HCT116 (cell line): Measurements from ENCODE around the gene PTPA. TPM values are rescaled to one million over a fixed set of nuclear protein-coding genes. Genes with fewer than 3 reads are reported as not detected.

Experiments
- ATAC-seq: fragments of 200-7000 bp; cut with Tn5 transposase; 2 replicates; pipeline ENCODE4 v1.9.1; 2020; ENCODE audit warnings: mild to moderate bottlenecking, moderate library complexity
- BruUV-seq: library from RNA; stranded (reverse); fragments of 400-500 nt; replicated peaks from 2 replicates; lab custom pipeline; 2021; lab: Mats Ljungman, UMichigan
- CTCF ChIA-PET: fragments of 300-600 bp; sonication (Branson Sonifier 250); formaldehyde crosslinking; loops from one replicate; lab custom pipeline; 2021; ENCODE audit warnings: antibody characterized with exemption; lab: Charles Lee
- POLR2A ChIA-PET: fragments of 300-600, 350-600 bp; sonication (Branson Sonifier 250); formaldehyde crosslinking; loops from one replicate; lab custom pipeline; 2021; ENCODE audit warnings: antibody characterized with exemption; lab: Charles Lee
- RAD21 ChIA-PET, 2 experiments: fragments of 300-600 bp; sonication (Branson Sonifier 250); formaldehyde crosslinking; loops; one replicate each; lab custom pipeline; 2023; ENCODE audit warnings: low total read pairs in 2 of 2; ENCODE audit not compliant: uncharacterized antibody in 2 of 2, unreplicated experiment in 2 of 2, low non-redundant PET in 1 of 2; lab: Charles Lee
- DNase-seq: peaks from one replicate; pipeline ENCODE4 v3.0.0-alpha.2; 2010; ENCODE audit warnings: low read depth, low spot score
- H2AFZ ChIP-seq: fragments of 200-600 bp; shearing (Covaris generic), sonication (generic); 2 replicates; pipeline ENCODE4 v1.6.1; 2017; ENCODE audit warnings: low read depth, mixed run types, mixed read lengths, antibody characterized with exemption, low read length; ENCODE audit not compliant: poor library complexity, severe bottlenecking
- H3K27ac ChIP-seq: 2 replicates; pipeline ENCODE4 v1.5.1; 2012; ENCODE audit warnings: low read depth, low read length
- H3K27me3 ChIP-seq: fragments of 200-600 bp; sonication (generic); 2 replicates; pipeline ENCODE4 v1.6.1; 2016; ENCODE audit warnings: mixed run types, low read length, mixed read lengths; ENCODE audit not compliant: insufficient read depth
- H3K36me3 ChIP-seq, 2 experiments: fragments of 200-500 bp in 1 of 2; fragments of 200-600 bp in 1 of 2; sonication (Bioruptor generic) in 1 of 2; sonication (generic) in 1 of 2; 2 replicates each; pipeline versions ENCODE4 v1.5.1 to v1.6.1; 2014 to 2016; ENCODE audit warnings: low read length in 2 of 2, inconsistent platforms in 1 of 2, mixed read lengths in 1 of 2, mixed run types in 1 of 2; ENCODE audit not compliant: insufficient read depth in 2 of 2, control insufficient read depth in 1 of 2
- H3K4me1 ChIP-seq, 2 experiments: fragments of 200-600 bp in 1 of 2; sonication (generic) in 1 of 2; 2 replicates each; pipeline versions ENCODE4 v1.5.1 to v1.6.1; 2012 to 2017; ENCODE audit warnings: low read length in 2 of 2, inconsistent platforms in 1 of 2, mild to moderate bottlenecking in 1 of 2, mixed read lengths in 1 of 2, mixed run types in 1 of 2, moderate library complexity in 1 of 2; ENCODE audit not compliant: insufficient read depth in 2 of 2, control insufficient read depth in 1 of 2
- H3K4me2 ChIP-seq: fragments of 200-600 bp; sonication (generic); 2 replicates; pipeline ENCODE4 v1.6.1; 2017; ENCODE audit warnings: mixed run types, low read length, mixed read lengths
- H3K4me3 ChIP-seq, 2 experiments: fragments of 200-600 bp in 1 of 2; sonication (generic) in 1 of 2; replicated peaks in 1 of 2; 2 replicates each; pipeline ENCODE4 v1.5.1; 2011 to 2016; ENCODE audit warnings: low read length in 2 of 2, control low read depth in 1 of 2, low read depth in 1 of 2, mild to moderate bottlenecking in 1 of 2, mixed read lengths in 1 of 2, mixed run types in 1 of 2
- H3K79me2 ChIP-seq: fragments of 200-600 bp; sonication (generic); 2 replicates; pipeline ENCODE4 v1.6.1; 2017; ENCODE audit warnings: mild to moderate bottlenecking, mixed run types, low read length, moderate library complexity, mixed read lengths; ENCODE audit not compliant: insufficient read depth
- H3K9ac ChIP-seq: fragments of 200-600 bp; sonication (generic); 2 replicates; pipeline ENCODE4 v1.6.1; 2016; ENCODE audit warnings: low read length, mixed read lengths
- H3K9me2 ChIP-seq: fragments of 200-600 bp; sonication (generic), shearing (Covaris generic); 2 replicates; pipeline ENCODE4 v1.6.1; 2017; ENCODE audit warnings: mixed run types, mild to moderate bottlenecking, moderate library complexity; ENCODE audit not compliant: insufficient read depth
- H3K9me3 ChIP-seq, 2 experiments: fragments of 200-500 bp in 1 of 2; fragments of 200-600 bp in 1 of 2; sonication (Bioruptor generic) in 1 of 2; sonication (generic) in 1 of 2; 2 replicates each; pipeline ENCODE4 v1.6.1; 2014 to 2017; ENCODE audit warnings: low read length in 2 of 2, mixed read lengths in 2 of 2, inconsistent platforms in 1 of 2, low read depth in 1 of 2, mild to moderate bottlenecking in 1 of 2, mixed run types in 1 of 2, moderate library complexity in 1 of 2; ENCODE audit not compliant: control insufficient read depth in 1 of 2, insufficient read depth in 1 of 2
- H4K20me1 ChIP-seq: fragments of 200-600 bp; sonication (generic), shearing (Covaris generic); 2 replicates; pipeline ENCODE4 v1.6.1; 2017; ENCODE audit warnings: mixed run types, mild to moderate bottlenecking, moderate library complexity; ENCODE audit not compliant: insufficient read depth
- CBX3 ChIP-seq: IDR thresholded peaks from 2 replicates; pipeline ENCODE4 v1.6.1; 2012; ENCODE audit warnings: low read depth
- CEBPB ChIP-seq: IDR thresholded peaks from 2 replicates; pipeline ENCODE4 v1.6.1; 2012; ENCODE audit warnings: low read depth
- EGR1 ChIP-seq: IDR thresholded peaks from 2 replicates; pipeline ENCODE4 v1.6.1; 2012; ENCODE audit warnings: low read depth
- ELF1 ChIP-seq: IDR thresholded peaks from 2 replicates; pipeline ENCODE4 v1.6.1; 2012; ENCODE audit warnings: low read depth, borderline replicate concordance
- EZH2 ChIP-seq: fragments of 200-600 bp; sonication (generic); IDR thresholded peaks from 2 replicates; pipeline ENCODE4 v1.6.1; 2017; ENCODE audit warnings: antibody characterized with exemption, mixed run types
- FOSL1 ChIP-seq: IDR thresholded peaks from 2 replicates; pipeline ENCODE4 v1.6.1; 2012; ENCODE audit warnings: low read depth
- POLR2AphosphoS5 ChIP-seq: IDR thresholded peaks from 2 replicates; pipeline ENCODE4 v1.6.1; 2011; ENCODE audit warnings: mild to moderate bottlenecking, low read depth, low read length, moderate library complexity
- RAD21 ChIP-seq: IDR thresholded peaks from 2 replicates; pipeline ENCODE4 v1.6.1; 2012; ENCODE audit warnings: low read depth, mild to moderate bottlenecking
- SIN3A ChIP-seq: IDR thresholded peaks from 2 replicates; pipeline ENCODE4 v1.6.1; 2012; ENCODE audit warnings: low read depth
- SP1 ChIP-seq: IDR thresholded peaks from 2 replicates; pipeline ENCODE4 v1.6.1; 2012; ENCODE audit warnings: low read depth
- ZNF274 ChIP-seq: fragments of 200-500 bp; sonication (Bioruptor generic); IDR thresholded peaks from 2 replicates; pipeline ENCODE4 v1.6.1; 2014; ENCODE audit warnings: mild to moderate bottlenecking, low read depth, low read length, inconsistent platforms
- intact Hi-C: fragments of 100-400 bp; cut with micrococcal nuclease; formaldehyde crosslinking; loops from 2 replicates; pipeline ENCODE4 v1.10.0; 2022
- total RNA-seq: library from RNA; stranded (reverse); gene quantifications from one replicate; pipeline ENCODE4 v1.2.1, GENCODE V29; 2021; ENCODE audit not compliant: unreplicated experiment
- TF ChIP-seq, protein P1 (sequence below): IDR thresholded peaks from 2 replicates; pipeline ENCODE4 v1.6.1; 2012
- TF ChIP-seq, protein P2 (sequence below): IDR thresholded peaks from 2 replicates; pipeline ENCODE4 v1.6.1; 2012; ENCODE audit warnings: low read depth
- TF ChIP-seq, protein P3 (sequence below): IDR thresholded peaks from 2 replicates; pipeline ENCODE4 v1.6.1; 2011; ENCODE audit warnings: mild to moderate bottlenecking, low read length, moderate library complexity; ENCODE audit not compliant: insufficient replicate concordance; ENCODE audit errors: extremely low read depth
- TF ChIP-seq, protein P4 (sequence below), 3 experiments: fragments of 200-600 bp in 1 of 3; sonication (generic) in 1 of 3; IDR thresholded peaks in 2 of 3; conservative IDR thresholded peaks in 1 of 3; 2 replicates each; pipeline ENCODE4 v1.5.1; 2012 to 2017; ENCODE audit warnings: low read depth in 2 of 3, low read length in 2 of 3, antibody characterized with exemption in 1 of 3, borderline replicate concordance in 1 of 3, control low read depth in 1 of 3, mild to moderate bottlenecking in 1 of 3, mixed read lengths in 1 of 3, mixed run types in 1 of 3, moderate library complexity in 1 of 3; ENCODE audit not compliant: insufficient read depth in 1 of 3

Gene PTPA
- total RNA-seq, 1 experiment from 2014 or later, result 177 TPM

DNA sequence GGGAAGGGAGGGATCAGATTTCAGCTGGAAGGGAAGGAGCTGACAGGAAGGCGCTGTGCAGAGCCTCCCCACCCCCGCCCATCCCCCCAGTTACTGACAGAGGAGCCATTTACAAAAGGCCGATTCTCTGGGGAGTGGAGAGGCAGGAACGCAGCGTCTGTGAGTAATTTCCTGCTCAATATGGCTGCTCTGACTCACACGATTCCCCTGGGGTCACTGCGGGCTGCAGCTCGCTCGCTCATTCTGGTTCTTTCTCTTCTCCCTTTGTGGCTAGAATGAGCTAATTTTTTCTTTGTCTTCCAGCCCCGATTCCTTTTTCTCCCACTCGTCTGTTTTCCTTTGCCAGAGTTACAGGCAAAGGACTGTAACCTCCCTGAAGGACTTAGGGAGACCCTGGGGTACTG lies 28.8 kb downstream of the PTPA start (continued):
- no peak for TF ChIP-seq ZNF274
- TF ChIP-seq, protein P1, sequence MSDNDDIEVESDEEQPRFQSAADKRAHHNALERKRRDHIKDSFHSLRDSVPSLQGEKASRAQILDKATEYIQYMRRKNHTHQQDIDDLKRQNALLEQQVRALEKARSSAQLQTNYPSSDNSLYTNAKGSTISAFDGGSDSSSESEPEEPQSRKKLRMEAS, result no peak

DNA sequence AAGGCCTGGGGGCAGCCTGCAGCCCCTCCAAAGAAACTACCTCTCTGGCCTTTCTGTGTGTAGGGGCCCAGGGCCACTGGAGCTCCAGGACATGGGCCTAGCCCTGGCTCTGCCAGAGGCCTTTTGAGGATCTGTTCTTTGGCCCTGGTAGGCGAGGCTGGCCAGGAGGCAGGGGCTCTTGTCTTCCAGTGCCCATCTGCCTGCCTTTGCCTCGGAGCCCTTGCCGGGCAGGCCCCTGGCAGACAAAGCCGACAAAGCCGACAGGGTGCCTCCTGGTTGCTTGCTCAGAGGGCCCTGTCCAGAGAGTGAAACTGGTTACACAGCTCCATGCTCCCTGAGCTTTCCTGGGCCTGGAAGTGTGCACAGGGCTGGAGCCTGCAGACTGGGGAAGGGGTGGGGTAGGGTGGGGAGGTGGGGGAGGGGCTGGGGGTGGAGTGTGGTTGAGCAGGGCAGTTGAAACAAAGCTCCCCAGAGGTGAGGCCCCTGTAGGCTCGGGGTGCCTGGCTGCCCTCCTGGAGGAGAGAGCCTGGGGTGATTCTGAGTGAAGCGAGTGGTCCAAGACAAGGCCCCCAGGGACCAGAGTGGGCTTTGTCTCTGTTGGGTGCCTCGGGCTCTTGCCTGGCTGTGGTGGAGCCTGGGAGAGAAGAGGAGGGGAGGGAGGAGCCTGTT lies 29.3 kb downstream of the PTPA start:
- Histone ChIP-seq H4K20me1 (no peaks in the 10 kb centered on the region), H3K9me2 (no peaks in the 10 kb centered on the region), H3K4me1 (peaks cover 42 to 75% of the 10 kb centered on the region in 2 experiments), H3K36me3 (peaks cover 0 to 24% of the 10 kb centered on the region in 2 experiments; a peak in 2 of 4 replicates), H3K27me3 (no peaks in the 10 kb centered on the region), H3K9ac (peak overlapping the region; percentile 87), H3K9me3 (no peaks in the 10 kb centered on the region), H3K79me2 (peaks cover 41% of the 10 kb centered on the region), H3K4me3 (peak overlapping the region; percentile 60 to 69), H3K4me2 (peak overlapping the region; percentile 85), H3K27ac (peak overlapping the region; percentile 99), H2AFZ (no peak overlapping the region)
- ATAC-seq, result peak; percentile 35
- DNase-seq, result no peak
- intact Hi-C loops, result no loop called here
- BruUV-seq, result TSS peak; percentile 93
- POLR2A ChIA-PET, result interaction anchor here (0.8 to 2.8 kb wide), 16 partner anchors 9 to 597 kb away, joined by 3 to 26 read pairs (median 4); partner anchors contain the start of genes IER5L, NTMT1 and PTPA
- RAD21 ChIA-PET, result interaction anchor here (0.6 to 1.2 kb wide), 7 partner anchors 9 to 443 kb away, joined by 3 to 5 read pairs (median 4); partner anchors contain the start of gene IER5L (in 1 of the 2)
- CTCF ChIA-PET, result interaction anchor here (0.6 to 6.0 kb wide), 16 partner anchors 9 to 502 kb away, joined by 3 to 77 read pairs (median 6); partner anchors contain the start of genes C9orf50, IER5L and NTMT1
- no peak for TF ChIP-seq CEBPB
- no peak for TF ChIP-seq CBX3
- TF ChIP-seq, protein P1, result no peak
- TF ChIP-seq SP1, result no peak
- no peak for TF ChIP-seq ZNF274
- TF ChIP-seq, protein P2, sequence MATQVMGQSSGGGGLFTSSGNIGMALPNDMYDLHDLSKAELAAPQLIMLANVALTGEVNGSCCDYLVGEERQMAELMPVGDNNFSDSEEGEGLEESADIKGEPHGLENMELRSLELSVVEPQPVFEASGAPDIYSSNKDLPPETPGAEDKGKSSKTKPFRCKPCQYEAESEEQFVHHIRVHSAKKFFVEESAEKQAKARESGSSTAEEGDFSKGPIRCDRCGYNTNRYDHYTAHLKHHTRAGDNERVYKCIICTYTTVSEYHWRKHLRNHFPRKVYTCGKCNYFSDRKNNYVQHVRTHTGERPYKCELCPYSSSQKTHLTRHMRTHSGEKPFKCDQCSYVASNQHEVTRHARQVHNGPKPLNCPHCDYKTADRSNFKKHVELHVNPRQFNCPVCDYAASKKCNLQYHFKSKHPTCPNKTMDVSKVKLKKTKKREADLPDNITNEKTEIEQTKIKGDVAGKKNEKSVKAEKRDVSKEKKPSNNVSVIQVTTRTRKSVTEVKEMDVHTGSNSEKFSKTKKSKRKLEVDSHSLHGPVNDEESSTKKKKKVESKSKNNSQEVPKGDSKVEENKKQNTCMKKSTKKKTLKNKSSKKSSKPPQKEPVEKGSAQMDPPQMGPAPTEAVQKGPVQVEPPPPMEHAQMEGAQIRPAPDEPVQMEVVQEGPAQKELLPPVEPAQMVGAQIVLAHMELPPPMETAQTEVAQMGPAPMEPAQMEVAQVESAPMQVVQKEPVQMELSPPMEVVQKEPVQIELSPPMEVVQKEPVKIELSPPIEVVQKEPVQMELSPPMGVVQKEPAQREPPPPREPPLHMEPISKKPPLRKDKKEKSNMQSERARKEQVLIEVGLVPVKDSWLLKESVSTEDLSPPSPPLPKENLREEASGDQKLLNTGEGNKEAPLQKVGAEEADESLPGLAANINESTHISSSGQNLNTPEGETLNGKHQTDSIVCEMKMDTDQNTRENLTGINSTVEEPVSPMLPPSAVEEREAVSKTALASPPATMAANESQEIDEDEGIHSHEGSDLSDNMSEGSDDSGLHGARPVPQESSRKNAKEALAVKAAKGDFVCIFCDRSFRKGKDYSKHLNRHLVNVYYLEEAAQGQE, result no peak
- TF ChIP-seq EGR1, result no peak
- TF ChIP-seq, protein P3, sequence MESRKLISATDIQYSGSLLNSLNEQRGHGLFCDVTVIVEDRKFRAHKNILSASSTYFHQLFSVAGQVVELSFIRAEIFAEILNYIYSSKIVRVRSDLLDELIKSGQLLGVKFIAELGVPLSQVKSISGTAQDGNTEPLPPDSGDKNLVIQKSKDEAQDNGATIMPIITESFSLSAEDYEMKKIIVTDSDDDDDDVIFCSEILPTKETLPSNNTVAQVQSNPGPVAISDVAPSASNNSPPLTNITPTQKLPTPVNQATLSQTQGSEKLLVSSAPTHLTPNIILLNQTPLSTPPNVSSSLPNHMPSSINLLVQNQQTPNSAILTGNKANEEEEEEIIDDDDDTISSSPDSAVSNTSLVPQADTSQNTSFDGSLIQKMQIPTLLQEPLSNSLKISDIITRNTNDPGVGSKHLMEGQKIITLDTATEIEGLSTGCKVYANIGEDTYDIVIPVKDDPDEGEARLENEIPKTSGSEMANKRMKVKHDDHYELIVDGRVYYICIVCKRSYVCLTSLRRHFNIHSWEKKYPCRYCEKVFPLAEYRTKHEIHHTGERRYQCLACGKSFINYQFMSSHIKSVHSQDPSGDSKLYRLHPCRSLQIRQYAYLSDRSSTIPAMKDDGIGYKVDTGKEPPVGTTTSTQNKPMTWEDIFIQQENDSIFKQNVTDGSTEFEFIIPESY, result no peak
- TF ChIP-seq RAD21, result no peak
- TF ChIP-seq, protein P4, sequence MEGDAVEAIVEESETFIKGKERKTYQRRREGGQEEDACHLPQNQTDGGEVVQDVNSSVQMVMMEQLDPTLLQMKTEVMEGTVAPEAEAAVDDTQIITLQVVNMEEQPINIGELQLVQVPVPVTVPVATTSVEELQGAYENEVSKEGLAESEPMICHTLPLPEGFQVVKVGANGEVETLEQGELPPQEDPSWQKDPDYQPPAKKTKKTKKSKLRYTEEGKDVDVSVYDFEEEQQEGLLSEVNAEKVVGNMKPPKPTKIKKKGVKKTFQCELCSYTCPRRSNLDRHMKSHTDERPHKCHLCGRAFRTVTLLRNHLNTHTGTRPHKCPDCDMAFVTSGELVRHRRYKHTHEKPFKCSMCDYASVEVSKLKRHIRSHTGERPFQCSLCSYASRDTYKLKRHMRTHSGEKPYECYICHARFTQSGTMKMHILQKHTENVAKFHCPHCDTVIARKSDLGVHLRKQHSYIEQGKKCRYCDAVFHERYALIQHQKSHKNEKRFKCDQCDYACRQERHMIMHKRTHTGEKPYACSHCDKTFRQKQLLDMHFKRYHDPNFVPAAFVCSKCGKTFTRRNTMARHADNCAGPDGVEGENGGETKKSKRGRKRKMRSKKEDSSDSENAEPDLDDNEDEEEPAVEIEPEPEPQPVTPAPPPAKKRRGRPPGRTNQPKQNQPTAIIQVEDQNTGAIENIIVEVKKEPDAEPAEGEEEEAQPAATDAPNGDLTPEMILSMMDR (IDR thresholded peaks at IDR 0.05 in 2 of 3, conservative IDR thresholded peaks at IDR 0.05 in 1 of 3; ENCODE audit: borderline replicate concordance in 1 of 3, insufficient read depth in 1 of 3, low read depth in 2 of 3, low read length in 2 of 3), result no peak
- no peak for TF ChIP-seq EZH2
- TF ChIP-seq POLR2AphosphoS5, result no peak
- no peak for TF ChIP-seq ELF1
- no peak for TF ChIP-seq SIN3A
- TF ChIP-seq FOSL1, result no peak
